NCI-H226 (cell line): ENCODE results near the gene PRELID2.

Source experiments
- DNase-seq: peaks from one replicate; pipeline ENCODE4 v3.0.0-alpha.2; 2015

Gene PRELID2

DNA sequence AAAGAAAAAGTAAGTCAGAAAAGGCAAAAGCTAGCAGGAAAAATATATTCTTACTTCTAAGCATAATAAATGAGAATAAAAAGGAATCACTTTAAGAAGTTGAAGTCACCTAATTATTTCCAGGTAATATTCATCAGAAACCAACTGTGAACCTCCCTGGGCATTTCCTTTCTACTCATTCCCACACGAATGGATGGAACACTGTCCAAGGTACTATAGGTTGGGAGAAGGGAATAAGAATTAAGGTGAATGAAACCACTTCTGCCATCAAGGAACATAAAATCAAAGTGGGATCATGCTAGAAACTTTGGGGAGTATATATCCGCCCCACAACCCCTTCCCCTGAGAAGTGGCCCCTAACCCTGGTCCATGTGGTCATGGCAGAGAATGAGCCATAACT is 41.6 kb downstream of the PRELID2 start:
- no peak for DNase-seq

DNA sequence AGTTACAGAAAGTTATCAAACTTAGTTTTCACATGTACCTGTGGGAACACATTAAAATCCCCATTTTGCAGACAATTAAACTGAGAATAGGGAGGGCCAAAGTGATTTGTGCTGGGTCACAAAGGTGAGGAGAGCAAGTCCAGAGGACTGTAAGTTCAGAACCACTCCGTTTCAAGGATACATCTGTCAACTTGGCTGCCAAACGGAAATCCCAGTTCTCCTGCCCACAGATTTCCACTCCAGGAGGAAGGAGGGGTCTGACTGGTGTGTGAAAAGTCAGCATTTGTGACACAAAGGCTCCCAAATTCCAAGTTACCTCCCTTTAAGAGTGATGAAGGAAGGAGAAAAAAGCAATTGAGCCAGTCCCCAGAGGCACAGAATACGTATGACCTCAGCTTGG is 42.3 kb downstream of the PRELID2 start:
- DNase-seq = no peak

DNA sequence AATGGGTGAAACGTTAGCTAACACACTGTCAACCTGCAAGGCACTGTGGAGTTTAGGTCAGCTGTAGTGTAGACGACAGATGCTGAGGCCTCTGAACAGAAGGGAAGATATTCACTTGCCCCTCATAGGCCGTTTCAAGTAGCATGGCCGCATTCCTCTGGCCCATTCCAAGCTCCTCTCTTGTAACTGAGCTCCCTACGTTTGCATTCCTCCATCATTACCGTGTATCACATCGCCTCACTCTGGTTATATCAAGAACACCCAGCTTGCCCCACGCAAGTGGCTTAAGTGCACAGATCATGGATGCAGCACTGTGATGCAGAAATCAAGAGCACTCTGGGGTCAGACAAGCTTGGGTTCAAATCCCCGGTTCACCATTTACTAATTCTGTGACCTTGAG is 43.3 kb downstream of the PRELID2 start:
- DNase-seq = no peak

DNA sequence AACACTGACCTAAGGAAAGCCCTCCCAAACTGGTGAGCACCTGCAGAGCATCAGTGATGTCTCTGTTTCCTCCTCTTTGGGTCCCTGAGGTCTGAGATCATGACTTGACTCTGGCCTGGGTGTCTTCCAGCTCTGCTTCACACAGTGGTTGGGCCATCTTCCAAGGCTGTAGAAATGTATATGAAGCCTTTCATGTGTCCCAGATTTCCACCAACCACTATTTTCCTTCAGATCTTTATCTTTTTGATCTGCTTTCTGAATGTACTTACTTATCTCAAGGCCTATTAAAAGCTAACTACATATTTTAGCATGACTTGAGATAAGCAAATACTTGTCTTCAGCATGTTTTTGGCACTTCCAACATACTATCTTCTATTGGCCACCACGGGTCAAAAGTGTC is 47.1 kb downstream of the PRELID2 start:
- no peak for DNase-seq

DNA sequence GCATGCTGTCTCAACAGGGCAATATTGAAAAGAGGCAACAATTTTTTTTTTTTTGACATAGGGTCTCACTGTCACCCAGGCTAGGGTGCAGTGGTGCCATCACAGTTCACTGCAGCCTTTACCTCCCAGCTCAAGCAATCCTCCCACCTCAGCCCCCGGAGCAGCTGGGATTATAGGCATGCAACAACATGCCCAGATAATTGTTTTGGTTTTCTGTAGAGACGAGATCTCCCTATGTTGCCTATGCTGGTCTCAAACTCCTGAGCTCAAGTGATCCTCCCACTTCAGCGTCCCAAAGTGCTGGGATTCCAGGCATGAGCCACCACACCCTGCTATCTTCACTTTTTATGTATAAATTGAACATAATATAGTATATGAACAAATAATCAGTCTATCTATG is 47.6 kb downstream of the PRELID2 start:
- no peak for DNase-seq

DNA sequence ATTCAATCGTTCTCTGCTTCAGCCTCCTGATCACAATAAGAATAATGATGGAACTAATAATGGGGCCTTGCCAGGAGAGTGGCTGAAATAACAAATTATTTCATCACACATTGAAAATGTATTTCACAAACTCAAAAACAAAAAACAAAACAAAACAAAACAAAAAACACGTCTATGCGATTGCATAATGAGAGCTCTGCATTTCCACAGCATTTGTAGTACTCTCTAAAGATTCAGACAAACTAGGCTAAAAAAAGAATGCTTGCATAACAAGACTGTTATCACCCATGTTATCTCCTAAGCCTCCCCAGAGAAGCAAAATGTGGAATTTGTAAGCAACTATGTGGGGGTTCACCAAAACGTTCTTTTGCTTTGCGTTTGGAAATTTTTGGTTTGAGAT is 48.1 kb downstream of the PRELID2 start:
- peak; percentile 39 for DNase-seq

DNA sequence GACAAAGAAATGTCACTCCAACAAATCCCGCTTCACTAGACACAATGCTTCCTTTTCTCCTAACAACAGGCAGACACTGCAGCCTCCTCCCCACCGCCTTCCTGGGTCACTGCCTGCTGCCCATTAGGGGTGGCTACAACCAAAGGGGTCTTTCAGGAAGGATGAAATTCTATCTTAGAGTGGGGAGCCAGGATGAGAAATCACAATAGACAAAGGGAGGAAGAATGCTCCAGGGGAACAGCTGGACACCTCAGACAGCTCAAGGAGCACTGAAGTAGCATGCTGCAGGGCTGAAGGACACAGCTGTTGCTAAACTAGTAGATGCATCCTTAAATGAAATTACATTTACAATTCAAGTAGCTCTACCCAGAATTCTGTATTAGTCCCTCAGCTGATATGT is 54.2 kb downstream of the PRELID2 start:
- no peak for DNase-seq

DNA sequence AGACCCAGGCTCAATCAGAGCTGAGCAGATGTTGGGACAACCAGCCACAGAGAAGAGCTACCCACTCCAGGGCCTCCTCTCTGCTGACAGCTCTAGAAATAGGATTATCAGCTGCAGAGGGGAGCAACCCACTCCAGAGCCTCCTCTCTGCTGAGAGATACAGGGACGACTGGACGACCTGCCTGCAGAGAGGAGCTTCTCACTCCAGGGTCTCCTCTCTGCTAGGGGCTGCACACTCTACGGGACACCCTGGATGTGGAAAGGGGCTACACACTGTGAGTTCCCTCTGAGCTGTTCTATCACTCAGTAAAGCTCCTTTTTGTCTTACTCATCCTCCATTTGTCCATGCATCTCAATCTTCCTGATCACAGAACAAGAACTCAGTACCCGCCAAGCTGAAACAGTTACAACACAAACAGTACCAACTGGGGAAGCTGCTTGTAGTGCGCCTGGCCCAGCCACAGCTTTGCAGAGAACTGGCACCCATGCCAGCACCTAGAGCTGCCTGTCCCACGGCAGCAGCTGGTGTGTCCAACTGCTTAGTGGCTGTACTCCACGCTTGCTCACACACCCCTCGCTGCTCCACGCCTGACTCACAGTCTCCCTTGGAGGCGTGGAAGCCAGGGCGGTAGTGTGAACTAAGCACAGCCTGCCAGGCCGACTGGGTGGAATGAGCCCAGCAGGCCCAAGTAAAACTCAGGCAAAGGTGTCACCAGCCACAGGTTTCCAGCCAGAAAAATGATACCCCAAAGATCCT is 56.8 kb downstream of the PRELID2 start:
- DNase-seq = no peak

DNA sequence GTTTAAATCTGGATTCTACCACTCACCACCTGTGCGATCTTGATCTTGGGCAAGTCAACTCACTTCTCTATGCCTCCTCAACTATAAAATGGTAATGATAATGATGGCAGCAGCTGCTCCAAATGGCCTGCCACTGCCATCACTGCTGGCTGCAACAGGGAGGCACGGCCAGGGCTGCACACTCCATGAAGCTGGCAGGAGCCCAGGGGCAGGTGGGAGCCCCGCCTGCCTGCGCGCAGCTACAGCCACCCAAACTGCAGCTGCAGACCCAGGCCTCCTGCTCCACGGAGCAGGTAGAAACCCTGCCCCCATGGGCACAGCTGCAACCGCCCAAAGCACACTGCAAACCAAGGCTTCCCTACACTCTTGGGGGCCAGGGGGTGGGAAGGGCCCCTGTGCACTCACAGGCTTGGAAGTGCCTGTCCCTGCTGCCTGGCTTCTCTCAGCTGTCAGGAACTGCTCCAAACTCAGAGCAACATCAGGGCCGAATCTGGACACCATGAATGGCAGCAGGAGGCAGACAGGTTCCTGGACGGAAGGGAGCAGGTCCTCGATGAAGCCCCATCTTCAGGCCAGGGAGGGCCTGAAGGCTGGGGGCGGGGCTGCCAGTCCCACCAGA is 57.6 kb downstream of the PRELID2 start:
- DNase-seq = no peak

DNA sequence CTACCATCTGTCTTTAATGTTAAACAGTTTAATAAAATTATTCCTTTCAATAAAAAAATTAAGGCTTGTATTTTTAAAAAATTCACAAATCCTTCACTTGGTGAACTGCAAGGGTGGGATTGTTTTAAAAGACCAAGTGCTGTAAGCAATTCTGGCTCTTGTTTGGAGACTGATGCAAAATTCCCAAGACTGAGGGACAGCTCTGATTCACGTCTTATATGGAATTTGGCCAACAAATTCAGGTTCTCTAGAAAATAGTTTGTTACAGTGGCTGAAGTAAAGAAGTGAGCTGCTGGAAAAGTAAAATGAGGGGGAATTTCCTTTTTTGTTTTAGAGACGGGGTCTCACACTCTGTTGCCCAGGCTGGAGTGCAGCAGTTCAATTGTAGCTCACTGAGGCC is 58.3 kb downstream of the PRELID2 start:
- DNase-seq = no peak

DNA sequence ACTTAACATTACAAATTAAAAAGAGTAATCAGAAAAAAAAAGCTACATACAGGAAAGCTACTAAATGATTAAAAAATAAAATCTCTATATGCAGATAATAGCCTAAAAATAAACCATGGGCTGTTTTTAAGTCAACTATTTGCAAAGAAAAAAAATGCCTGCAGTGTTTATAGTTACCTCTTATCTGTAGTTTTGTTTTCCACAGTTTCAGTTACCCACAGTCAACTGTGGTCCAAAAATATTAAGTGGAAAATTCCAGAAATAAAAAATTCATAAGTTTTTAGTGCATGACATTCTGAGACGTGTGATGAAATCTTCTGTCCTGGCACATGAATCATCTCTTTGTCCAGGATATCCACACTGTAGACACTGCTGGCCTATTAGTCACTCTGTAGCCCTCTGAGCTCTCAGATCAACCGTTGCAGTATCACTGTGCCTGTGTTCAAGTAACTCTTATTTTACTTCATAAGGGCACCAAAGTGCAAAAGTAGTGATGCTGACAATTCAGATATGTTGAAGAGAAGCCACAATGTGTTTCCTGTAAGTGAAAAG is 59.2 kb downstream of the PRELID2 start:
- peak; percentile 87 for DNase-seq

DNA sequence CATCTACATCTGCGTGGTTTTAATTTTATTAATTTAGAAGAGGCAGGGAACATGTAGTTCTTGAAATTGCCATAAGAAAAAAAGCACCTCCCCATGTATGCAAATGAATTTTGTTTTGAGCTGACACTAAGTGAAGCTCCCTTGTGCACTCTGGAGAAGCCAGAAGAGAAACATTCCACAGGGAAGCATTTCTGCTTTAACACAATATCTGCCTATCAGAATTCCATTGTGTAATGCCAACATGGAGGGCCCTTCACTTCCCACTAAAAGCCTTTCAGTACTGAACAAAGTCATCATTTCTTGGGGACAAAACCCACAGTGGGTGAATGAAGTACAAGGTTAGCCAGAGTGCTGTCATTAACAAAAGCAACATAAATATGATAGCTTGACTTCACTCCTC is 59.7 kb downstream of the PRELID2 start:
- peak; percentile 20 for DNase-seq

DNA sequence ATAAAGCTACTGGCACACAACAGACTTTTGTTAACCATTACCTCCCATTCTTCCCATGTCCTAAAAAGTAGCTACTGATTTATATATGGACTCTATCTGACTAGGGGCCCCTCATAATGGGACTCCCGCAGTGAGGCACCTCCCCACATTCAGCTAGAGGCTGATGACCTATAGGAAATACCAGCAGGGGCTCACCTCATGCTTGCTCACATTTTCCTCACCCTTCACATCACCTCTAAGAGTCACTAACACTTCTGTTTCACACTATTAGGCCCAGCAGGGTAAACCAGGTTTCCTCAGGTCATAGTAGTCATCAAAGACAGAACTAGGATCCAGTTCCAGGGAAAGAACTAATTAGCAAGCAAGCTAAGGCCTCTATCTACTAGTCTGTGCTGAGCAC is 60.7 kb downstream of the PRELID2 start:
- no peak for DNase-seq

DNA sequence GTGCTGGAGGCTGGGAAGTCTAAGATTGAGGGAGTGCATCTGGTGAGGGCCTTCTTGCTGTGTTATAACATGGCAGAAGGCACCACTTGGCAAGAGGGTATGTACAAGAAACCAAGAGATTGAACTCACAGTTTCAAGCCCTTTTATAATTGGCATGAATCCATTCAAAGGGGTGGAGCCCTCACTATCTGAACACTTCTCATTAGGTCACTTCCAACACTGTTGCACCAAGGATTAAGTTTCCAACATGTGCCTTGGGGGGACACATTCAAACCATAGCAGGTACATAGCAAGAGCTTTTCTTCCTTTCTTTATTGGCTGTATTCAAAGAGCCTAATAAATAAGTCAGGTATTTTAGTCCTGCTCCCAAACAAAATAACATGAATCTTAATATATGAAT is 62.7 kb downstream of the PRELID2 start:
- no peak for DNase-seq

DNA sequence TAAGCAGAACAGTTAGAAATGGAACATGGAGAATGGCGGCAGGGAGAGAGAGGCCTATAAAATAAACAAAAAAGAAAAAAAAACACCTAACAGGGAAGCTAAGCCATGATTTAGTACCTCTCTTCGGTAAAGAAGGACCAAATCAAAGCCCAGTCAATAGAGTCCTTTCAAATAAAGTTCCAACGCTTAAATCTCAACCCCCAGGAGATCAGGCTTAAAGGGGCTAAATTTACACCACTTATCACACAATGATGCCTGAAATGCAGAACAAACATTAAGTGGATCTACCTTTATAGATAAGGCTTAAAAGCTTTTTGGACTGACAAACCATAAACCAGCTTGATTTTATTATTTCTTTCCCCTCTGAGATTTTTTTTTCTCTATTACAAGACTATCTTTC is 66.3 kb downstream of the PRELID2 start:
- no peak for DNase-seq

DNA sequence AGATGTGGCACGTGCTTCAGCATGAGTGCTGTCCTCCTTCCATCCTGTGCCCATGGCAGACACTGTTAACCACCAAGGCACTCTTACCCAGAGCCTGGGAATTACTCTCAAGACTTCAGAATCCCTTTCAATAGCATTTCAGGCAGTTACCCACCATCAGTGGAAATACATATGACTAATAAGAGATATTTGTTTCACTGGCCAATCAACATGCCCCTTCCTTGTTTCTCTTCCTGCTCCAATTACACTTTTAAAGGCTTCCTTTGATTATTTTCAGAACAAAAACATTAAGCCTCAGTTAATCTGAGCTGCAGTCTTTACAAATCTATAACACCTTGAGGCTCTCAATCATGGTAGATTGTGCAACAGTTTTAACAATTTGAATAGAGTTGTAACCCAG is 70.8 kb downstream of the PRELID2 start:
- DNase-seq = no peak

DNA sequence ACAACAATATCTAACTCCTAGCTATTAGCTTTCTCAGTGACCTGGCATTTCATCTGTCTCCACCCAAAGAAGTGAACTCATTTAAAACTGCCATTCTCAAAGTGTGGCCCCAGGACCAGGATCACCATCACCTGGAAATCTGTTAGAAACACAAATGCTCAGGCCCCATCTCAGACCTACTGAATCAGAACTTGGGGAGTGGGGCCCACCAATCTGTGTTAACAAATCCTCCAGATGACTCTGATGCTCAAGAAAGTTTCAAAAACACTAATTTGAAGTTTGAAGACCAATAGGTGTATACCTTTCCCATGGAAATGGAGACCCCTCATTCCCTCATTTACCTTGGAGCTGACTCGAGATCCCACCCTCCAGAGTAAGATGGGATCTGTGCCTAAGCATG is 72.3 kb downstream of the PRELID2 start:
- no peak for DNase-seq

DNA sequence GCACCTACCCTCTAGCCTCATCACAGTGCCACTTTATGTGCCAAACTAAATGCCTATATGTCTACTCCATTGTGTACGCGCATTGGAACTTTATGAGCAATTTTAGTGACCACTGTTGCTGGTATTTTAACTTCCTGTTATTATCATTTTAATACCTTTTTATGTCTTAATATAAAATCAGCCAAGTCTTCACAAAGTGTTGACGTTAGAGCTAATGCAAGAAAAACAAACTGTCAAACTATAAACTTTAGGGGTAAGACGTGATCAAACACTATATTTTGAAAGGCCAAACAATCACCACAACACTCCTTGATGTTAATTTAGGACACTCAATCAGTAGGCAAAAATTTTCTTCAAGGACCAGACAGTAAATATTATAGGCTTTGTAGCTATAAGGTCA is 73.9 kb downstream of the PRELID2 start:
- DNase-seq = no peak

DNA sequence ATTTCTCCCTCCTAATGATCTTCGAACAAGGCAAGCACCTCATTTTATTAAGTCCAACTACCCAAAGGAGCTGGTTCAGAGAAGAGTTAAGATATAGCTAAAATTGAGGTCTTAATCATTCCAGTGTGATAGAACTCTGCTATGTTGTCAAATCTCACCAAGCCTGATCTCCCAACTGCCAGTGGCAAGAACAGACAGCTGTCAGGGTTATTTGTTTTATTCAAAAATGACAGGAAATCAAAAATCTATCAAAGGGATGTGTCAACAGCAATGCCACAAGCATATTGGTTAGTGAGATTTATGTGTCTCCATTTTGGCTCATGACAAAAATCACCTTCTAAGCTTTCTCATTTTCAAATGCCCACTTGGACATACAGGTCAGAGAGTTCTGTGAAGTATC is 74.5 kb downstream of the PRELID2 start:
- no peak for DNase-seq

DNA sequence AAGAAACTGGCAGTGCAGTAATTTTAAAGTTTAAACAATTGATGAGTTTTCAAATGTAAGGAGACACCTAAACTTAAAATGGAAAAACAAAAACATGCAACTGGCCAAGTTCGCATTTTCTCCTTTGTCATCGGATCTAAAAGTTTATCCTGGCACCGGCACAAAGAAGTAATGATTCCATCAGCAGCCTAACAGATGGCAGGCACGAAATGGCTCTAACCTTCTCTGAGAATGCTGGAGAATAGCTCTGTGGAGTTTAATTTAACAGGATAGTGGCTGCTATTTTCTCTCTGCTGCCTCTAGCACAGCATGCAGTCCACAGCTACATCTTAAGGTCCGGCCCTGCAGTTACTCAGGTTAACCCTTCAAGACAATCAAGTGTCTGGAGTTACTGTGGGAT is 82.2 kb downstream of the PRELID2 start:
- no peak for DNase-seq

DNA sequence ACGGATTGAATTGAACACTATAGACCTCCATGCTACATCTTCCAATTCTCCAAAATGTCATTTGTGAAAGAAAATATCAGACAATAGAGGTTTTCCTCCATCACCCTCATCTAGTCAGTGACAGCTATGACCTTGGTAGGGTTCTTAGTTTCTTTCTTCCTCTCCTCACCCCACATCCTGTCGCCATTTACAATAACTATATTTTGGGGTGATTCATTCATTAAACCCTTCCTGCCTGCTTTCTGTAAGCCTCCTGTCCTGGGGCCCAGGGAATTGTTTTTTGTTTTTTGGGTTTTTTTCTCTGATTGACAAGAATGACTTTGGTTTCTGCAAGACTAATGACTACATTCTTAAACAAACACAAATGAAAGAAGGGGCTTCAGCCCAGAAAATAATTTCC is 82.6 kb downstream of the PRELID2 start:
- no peak for DNase-seq

DNA sequence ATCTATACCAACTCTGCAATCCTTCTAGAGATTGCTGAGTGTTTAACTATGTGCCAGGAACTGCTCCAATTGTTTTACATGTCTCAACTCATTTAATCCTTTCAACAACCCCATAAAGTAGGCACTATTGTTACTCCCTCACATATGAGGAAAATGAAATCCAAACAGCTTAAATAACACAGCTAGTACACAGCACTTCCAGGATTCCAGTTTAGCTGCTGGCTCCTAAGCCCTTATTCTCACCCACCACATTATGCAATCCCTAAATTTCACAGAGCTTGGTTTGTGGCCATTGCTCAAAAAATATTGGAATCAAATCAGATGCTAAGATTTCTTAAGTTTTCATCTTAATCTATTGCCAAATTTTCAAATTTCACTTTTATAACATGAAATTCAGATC is 84.9 kb downstream of the PRELID2 start:
- no peak for DNase-seq

DNA sequence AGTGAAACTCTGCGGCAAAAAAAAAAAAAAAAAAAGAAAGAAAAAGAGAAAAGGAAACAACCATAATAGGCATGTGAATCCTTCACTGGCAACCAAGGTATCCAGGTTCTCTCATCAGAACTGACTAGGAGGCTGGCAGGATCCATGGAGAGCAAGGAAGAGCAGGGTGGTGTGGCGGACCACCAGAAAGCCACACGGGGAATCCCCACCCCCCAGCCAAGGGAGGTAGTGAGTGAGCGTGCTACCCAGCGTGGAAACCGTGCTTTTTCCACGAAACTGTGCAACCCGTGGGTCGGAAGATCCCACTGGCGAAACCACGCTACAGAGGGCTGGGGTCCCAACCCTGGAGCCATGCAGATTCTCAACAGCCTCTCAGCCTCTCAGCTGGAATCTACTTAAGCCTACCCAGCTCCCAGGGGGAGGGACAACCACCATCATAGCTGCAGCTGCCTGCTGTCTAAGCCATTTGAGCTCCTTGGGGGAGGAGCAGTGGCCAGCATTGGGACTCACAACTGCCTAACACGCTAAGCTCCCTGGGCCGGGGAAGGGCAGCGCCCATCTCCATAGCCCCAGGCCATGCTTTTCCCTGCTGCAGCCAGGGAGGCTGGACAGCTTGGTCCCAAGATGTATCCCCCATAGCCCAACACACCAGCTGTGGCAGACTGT is 91.6 kb downstream of the PRELID2 start:
- DNase-seq = no peak

DNA sequence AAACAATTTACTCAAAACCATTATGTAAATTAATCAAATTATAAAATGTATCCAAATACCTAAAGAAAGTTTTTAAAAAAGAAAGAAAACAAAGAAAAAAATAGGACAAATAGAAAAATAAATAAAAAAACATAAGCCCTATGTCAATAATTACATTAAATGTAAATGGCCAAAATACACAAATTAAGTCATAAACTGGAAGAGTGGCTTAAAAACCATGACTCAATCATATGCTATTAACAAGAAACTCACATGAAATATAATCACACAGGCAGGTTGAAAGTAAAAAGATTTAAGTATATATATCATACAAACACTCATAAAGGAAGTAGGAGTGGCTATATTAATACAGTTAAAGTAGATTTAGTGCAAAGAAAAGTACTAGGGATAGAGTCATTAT is 95.3 kb downstream of the PRELID2 start:
- DNase-seq = no peak
